K562 (cell line): ENCODE data around the gene TIFAB. TPM values are rescaled to one million over a fixed set of nuclear protein-coding genes. Genes with fewer than 3 reads are reported as not detected.

Source experiments
- ATAC-seq: fragments of 200-7000 bp; cut with Tn5 transposase; 3 replicates; pipeline ENCODE4 v1.9.1; 2020; ENCODE audit warnings: moderate library complexity
- BruUV-seq: library from RNA; stranded (reverse); fragments of 400-500 nt; replicated peaks from 2 replicates; lab custom pipeline; 2021; lab: Mats Ljungman, UMichigan
- CTCF ChIA-PET: fragments of 300-600 bp; formaldehyde crosslinking; extraction: SDS; loops from one replicate; lab custom pipeline; 2021; ENCODE audit warnings: low intra/inter-chr PET ratio; lab: Yijun Ruan, JAX
- POLR2A ChIA-PET: fragments of 300-600, 350-650 bp; sonication (Branson Sonifier 250); formaldehyde crosslinking; extraction: SDS; loops from one replicate; lab custom pipeline; 2021; ENCODE audit warnings: antibody characterized with exemption, inconsistent platforms; lab: Yijun Ruan, JAX
- DNase-seq, 4 experiments: peaks; one replicate each; pipeline versions ENCODE4 v3.0.0 to v3.0.0-alpha.2; 2011 to 2018; ENCODE audit warnings: low spot score in 3 of 4, mixed read lengths in 3 of 4; ENCODE audit errors: extremely low read depth in 1 of 4
- FAIRE-seq: peaks from 2 replicates; lab custom pipeline; 2011; peaks lifted over from hg19 to GRCh38; lab: Jason Lieb, UNC
- H2AFZ ChIP-seq: 2 replicates; pipeline ENCODE4 v1.6.0; 2011; ENCODE audit warnings: low read depth, low read length, control low read depth, inconsistent platforms
- H3K27ac ChIP-seq: fragments of 200-600 bp; 3 replicates; pipeline ENCODE4 v1.8.0; 2011; ENCODE audit warnings: low read depth, mild to moderate bottlenecking, control low read depth, inconsistent platforms, low read length, moderate library complexity, mixed read lengths; ENCODE audit errors: extremely low read depth
- H3K27me3 ChIP-seq, 2 experiments: fragments of 300-600 bp in 1 of 2; 2 replicates in 1 of 2; 3 replicates in 1 of 2; pipeline versions ENCODE4 v1.6.0 to v1.8.0; 2011; ENCODE audit warnings: inconsistent platforms in 2 of 2, low read length in 2 of 2, mild to moderate bottlenecking in 1 of 2, mixed read lengths in 1 of 2, moderate library complexity in 1 of 2; ENCODE audit not compliant: control insufficient read depth in 2 of 2, insufficient read depth in 2 of 2
- H3K36me3 ChIP-seq: fragments of 300-600 bp; 3 replicates; pipeline ENCODE4 v1.8.0; 2011; ENCODE audit warnings: mild to moderate bottlenecking, low read length, inconsistent platforms; ENCODE audit not compliant: control insufficient read depth, insufficient read depth
- H3K4me1 ChIP-seq, 2 experiments: fragments of 200-600 bp in 1 of 2; replicated peaks in 1 of 2; 2 replicates in 1 of 2; 3 replicates in 1 of 2; pipeline versions ENCODE4 v1.5.1 to v1.8.0; 2011; ENCODE audit warnings: inconsistent platforms in 2 of 2, low read length in 2 of 2, mild to moderate bottlenecking in 1 of 2, mixed read lengths in 1 of 2, moderate library complexity in 1 of 2; ENCODE audit not compliant: control insufficient read depth in 2 of 2, insufficient read depth in 2 of 2
- H3K4me2 ChIP-seq: 2 replicates; pipeline ENCODE4 v1.6.1; 2011; ENCODE audit warnings: low read length, control low read depth, inconsistent platforms, mixed read lengths; ENCODE audit not compliant: insufficient read depth
- H3K4me3 ChIP-seq: fragments of 200-600 bp; sonication (generic), shearing (Covaris generic); 2 replicates; pipeline ENCODE4 v1.5.1; 2016; ENCODE audit warnings: control low read depth, inconsistent platforms
- H3K79me2 ChIP-seq: fragments of 200-600 bp; 3 replicates; pipeline ENCODE4 v1.8.0; 2011; ENCODE audit warnings: low read length, inconsistent platforms; ENCODE audit not compliant: control insufficient read depth, insufficient read depth
- H3K9ac ChIP-seq, 2 experiments: 2 replicates each; pipeline versions ENCODE4 v1.6.0 to v1.6.1; 2011; ENCODE audit warnings: low read depth in 2 of 2, low read length in 2 of 2, control low read depth in 1 of 2, inconsistent platforms in 1 of 2, mild to moderate bottlenecking in 1 of 2, mixed read lengths in 1 of 2; ENCODE audit not compliant: insufficient read depth in 1 of 2
- H3K9me1 ChIP-seq: one replicate; pipeline ENCODE4 v1.6.0; 2011; ENCODE audit warnings: inconsistent platforms, mild to moderate bottlenecking, low read length, moderate library complexity; ENCODE audit not compliant: control insufficient read depth, insufficient read depth
- H3K9me3 ChIP-seq: replicated peaks from 2 replicates; pipeline ENCODE4 v1.5.1; 2011; ENCODE audit warnings: low read depth, low read length, inconsistent platforms; ENCODE audit not compliant: control insufficient read depth, insufficient read depth
- H4K20me1 ChIP-seq: replicated peaks from 2 replicates; pipeline ENCODE4 v1.6.1; 2011; ENCODE audit warnings: low read length, inconsistent platforms, mixed read lengths; ENCODE audit not compliant: control insufficient read depth, insufficient read depth
- ARID4B ChIP-seq: sonication (generic); formaldehyde crosslinking; IDR thresholded peaks from 2 replicates; pipeline ENCODE4 v1.8.0; 2022; ENCODE audit warnings: mild to moderate bottlenecking, missing genetic modification reagents
- CBX3 ChIP-seq, 2 experiments: IDR thresholded peaks; 1 replicate in 1 of 2; 2 replicates in 1 of 2; pipeline ENCODE4 v1.6.1; 2012; ENCODE audit warnings: inconsistent platforms in 2 of 2, low read length in 2 of 2, borderline replicate concordance in 1 of 2, control low read depth in 1 of 2
- CBX5 ChIP-seq: IDR thresholded peaks from 2 replicates; pipeline ENCODE4 v1.6.1; 2014; ENCODE audit warnings: low read depth, borderline replicate concordance
- PBX2 ChIP-seq, 2 experiments: IDR thresholded peaks in 1 of 2; conservative IDR thresholded peaks in 1 of 2; 2 replicates each; pipeline ENCODE4 v1.6.1; 2016; ENCODE audit warnings: low read depth in 2 of 2, mild to moderate bottlenecking in 1 of 2, missing compliant biosample characterization in 1 of 2, missing genetic modification characterization in 1 of 2, moderate library complexity in 1 of 2
- TRIM24 ChIP-seq, 2 experiments: fragments of 450-650 bp; IDR thresholded peaks; 2 replicates each; pipeline ENCODE4 v1.6.1; 2016
- TRIM28 ChIP-seq: fragments of 450-650 bp; IDR thresholded peaks from 2 replicates; pipeline ENCODE4 v1.6.1; 2017
- ZNF431 ChIP-seq: sonication (generic); formaldehyde crosslinking; IDR thresholded peaks from 2 replicates; pipeline ENCODE4 v1.8.0; 2022; ENCODE audit warnings: mild to moderate bottlenecking, missing genetic modification reagents
- WGBS: fragments of 100-300 bp; shearing (Covaris generic); methylation state at CpG from one replicate; pipeline ENCODE4 v1.1.6; 2016; ENCODE audit warnings: low coverage, mixed read lengths; ENCODE audit not compliant: insufficient coverage; ENCODE audit errors: missing lambda C conversion rate; 5-methylcytosine and 5-hydroxymethylcytosine counted together
- in situ Hi-C: fragments of 300-500 bp; cut with MboI; formaldehyde crosslinking; loops from 4 replicates; pipeline ENCODE4 v1.15.0; 2018; ENCODE audit warnings: inconsistent platforms, mixed read lengths
- intact Hi-C: fragments of 100-400 bp; cut with micrococcal nuclease; formaldehyde crosslinking; loops from 2 replicates; pipeline ENCODE4 v1.14.2; 2022
- polyA plus RNA-seq, 8 experiments: library from polyadenylated mRNA; depleted of rRNA in 4 of 8; stranded (reverse) in 5 of 8; unstranded in 3 of 8; fragments of >200 nt; fragmentation: Nextera tagmentation in 2 of 8; fragmentation: Illumina TruSeq in 1 of 8; extraction: Ambion mirVana in 2 of 8; extraction: Trizol in 1 of 8; gene quantifications; 2 replicates each; pipeline versions ENCODE4 v1.2.1 to v1.2.3, GENCODE V29; 2011 to 2014; ENCODE audit warnings: inconsistent platforms in 1 of 8, missing spikeins in 1 of 8
- total RNA-seq, 7 experiments: library from RNA; depleted of rRNA in 6 of 7; stranded (reverse); fragments of >200 nt in 6 of 7; fragmentation: Illumina TruSeq in 2 of 7; extraction: Trizol in 2 of 7; gene quantifications; 2 replicates each; pipeline versions ENCODE4 v1.2.1 to v1.2.3, GENCODE V29; 2011 to 2021; ENCODE audit warnings: low replicate concordance in 1 of 7

TIFAB gene
- total and polyA plus RNA-seq, 9 of the 15 experiments (the other 6 are each of a cell fraction or from before 2014, with no cell fraction given), result not detected

GRCh38 chr5:135428586-135428985, 23.6 kb downstream of the TIFAB start:
- Histone ChIP-seq H3K9ac (no peak overlapping the region), H3K4me1 (peaks cover 0 to 6% of the 10 kb centered on the region in 2 experiments; a peak in 3 of 5 replicates), H3K36me3 (no peaks in the 10 kb centered on the region), H3K9me1 (no peaks in the 10 kb centered on the region), H4K20me1 (no peaks in the 10 kb centered on the region), H3K4me2 (no peak overlapping the region), H3K27ac (no peak overlapping the region), H2AFZ (no peak overlapping the region), H3K27me3 (no peaks in the 10 kb centered on the region), H3K79me2 (no peaks in the 10 kb centered on the region), H3K4me3 (no peak overlapping the region)
- ChIA-PET POLR2A (no interaction called here), CTCF (no interaction called here)
- intact Hi-C loops, result loop anchor here (5.0 to 10.0 kb wide), 3 partner anchors 46 to 224 kb away; no protein-coding TSS in a partner anchor
- ATAC-seq (no peak), FAIRE-seq (no peak)
- BruUV-seq, result no TSS peak
- WGBS, result 14% methylated on average over 1 of the region's 1 CpG
- TF ChIP-seq TRIM28, result peak; percentile 79
- TF ChIP-seq TRIM24 (IDR thresholded peaks at IDR 0.05), result peak in 1 of 2 experiments; percentile 63; a peak in 2 of 4 replicates
- peak; percentile 97 for TF ChIP-seq ZNF431 (CRISPR knock-in tag)
- TF ChIP-seq ARID4B (CRISPR knock-in tag), result no peak
- TF ChIP-seq PBX2 (CRISPR knock-in tag; IDR thresholded peaks at IDR 0.05; ENCODE audit: low read depth), result no peak
- no peak for TF ChIP-seq PBX2 (tag; conservative IDR thresholded peaks at IDR 0.05; ENCODE audit: low read depth)
- TF ChIP-seq CBX5, result peak; percentile 39; the same call in 1 of the 2 replicates
- TF ChIP-seq CBX3 (IDR thresholded peaks at IDR 0.05; ENCODE audit: borderline replicate concordance in 1 of 2, low read length in 2 of 2), result peak in 1 of 2 experiments; percentile 84; a peak in 1 of 3 replicates
- TF ChIP-seq, all 486 proteins: peak for 5
- no peak for DNase-seq
- H3K9me3 ChIP-seq, result peaks cover 11% of the 10 kb centered on the region
- in situ Hi-C loops, result no loop called here
